Nephron (organoid): ENCODE results near the gene TREX2.

Source experiments
- H3K27ac Mint-ChIP-seq, 3 experiments: 2 replicates each; pipeline ENCODE4 v1.8.0; 2020; ENCODE audit warnings: mixed read lengths in 3 of 3, mild to moderate bottlenecking in 2 of 3, moderate library complexity in 1 of 3
- H3K27me3 Mint-ChIP-seq: 2 replicates; pipeline ENCODE4 v1.8.0; 2021; ENCODE audit warnings: low read depth, mild to moderate bottlenecking, moderate library complexity, mixed read lengths
- H3K36me3 Mint-ChIP-seq: 2 replicates; pipeline ENCODE4 v1.8.0; 2020; ENCODE audit warnings: low read depth, mixed read lengths
- H3K4me1 Mint-ChIP-seq: 2 replicates; pipeline ENCODE4 v1.8.0; 2020; ENCODE audit warnings: mixed read lengths
- H3K4me3 Mint-ChIP-seq, 3 experiments: 2 replicates each; pipeline ENCODE4 v1.8.0; 2020; ENCODE audit warnings: mild to moderate bottlenecking in 3 of 3, mixed read lengths in 3 of 3, moderate library complexity in 2 of 3
- H3K9me3 Mint-ChIP-seq: 2 replicates; pipeline ENCODE4 v1.8.0; 2020; ENCODE audit warnings: mixed read lengths
- TF ChIP-seq, protein P1 (sequence below), 3 experiments: fragments of 200-600 bp; sonication (generic); IDR thresholded peaks; one replicate each; pipeline ENCODE4 v1.5.0; 2021; ENCODE audit warnings: antibody characterized with exemption in 3 of 3; ENCODE audit not compliant: unreplicated experiment in 3 of 3

TREX2 gene, protein sequence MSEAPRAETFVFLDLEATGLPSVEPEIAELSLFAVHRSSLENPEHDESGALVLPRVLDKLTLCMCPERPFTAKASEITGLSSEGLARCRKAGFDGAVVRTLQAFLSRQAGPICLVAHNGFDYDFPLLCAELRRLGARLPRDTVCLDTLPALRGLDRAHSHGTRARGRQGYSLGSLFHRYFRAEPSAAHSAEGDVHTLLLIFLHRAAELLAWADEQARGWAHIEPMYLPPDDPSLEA

DNA sequence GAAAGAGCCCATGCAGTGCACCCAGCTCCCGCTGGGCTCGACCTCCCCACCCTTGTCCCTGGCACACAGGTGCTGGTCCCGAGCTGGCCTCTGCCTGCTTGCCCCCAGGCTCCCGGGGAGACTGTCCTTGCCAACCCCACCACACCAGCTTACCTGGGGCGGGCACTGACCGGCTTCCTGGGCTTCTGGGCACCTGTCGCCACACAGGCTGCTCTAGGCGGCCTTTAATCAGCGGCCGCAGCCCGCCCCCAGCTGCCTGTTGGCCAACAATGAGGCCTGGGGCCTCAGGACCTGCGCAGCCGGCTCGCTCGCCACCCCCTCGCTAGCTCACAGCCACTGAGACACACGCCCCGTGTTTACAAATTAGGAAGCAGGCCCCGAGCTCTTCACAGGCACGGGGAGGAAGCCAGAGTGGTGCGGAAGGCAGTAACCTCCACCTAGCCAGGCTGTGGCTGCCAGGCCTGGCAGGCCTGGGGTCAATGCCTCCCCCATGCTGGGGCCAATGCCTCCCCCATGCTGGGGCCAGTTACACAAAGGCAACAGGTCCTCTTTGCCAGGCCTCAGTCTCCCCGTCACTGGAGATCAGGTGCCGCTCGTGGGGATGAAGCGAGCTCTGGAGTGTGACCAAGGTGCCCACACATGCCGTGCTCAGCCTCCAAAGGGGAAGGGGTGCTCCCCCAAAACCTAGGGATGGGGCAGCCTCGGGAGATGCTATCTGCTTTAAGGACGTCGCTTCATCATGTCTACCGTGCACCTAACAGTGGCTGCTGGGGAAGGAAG is at the start of gene TREX2:
TREX2 (minus strand) TSS at position 201 of the 780 bp plus-strand sequence. CDS start 626 bp downstream, outside the sequence.
- Mint-ChIP-seq H3K4me1 (peaks cover 5% of the 10 kb centered on the region), H3K4me3 (no peak within 1 kb of the TSS), H3K27me3 (no peaks in the 10 kb centered on the region), H3K36me3 (no peaks in the 10 kb centered on the region), H3K27ac (no peak within 1 kb of the TSS), H3K9me3 (peaks cover 6% of the 10 kb centered on the region)
- TF ChIP-seq, protein P1, sequence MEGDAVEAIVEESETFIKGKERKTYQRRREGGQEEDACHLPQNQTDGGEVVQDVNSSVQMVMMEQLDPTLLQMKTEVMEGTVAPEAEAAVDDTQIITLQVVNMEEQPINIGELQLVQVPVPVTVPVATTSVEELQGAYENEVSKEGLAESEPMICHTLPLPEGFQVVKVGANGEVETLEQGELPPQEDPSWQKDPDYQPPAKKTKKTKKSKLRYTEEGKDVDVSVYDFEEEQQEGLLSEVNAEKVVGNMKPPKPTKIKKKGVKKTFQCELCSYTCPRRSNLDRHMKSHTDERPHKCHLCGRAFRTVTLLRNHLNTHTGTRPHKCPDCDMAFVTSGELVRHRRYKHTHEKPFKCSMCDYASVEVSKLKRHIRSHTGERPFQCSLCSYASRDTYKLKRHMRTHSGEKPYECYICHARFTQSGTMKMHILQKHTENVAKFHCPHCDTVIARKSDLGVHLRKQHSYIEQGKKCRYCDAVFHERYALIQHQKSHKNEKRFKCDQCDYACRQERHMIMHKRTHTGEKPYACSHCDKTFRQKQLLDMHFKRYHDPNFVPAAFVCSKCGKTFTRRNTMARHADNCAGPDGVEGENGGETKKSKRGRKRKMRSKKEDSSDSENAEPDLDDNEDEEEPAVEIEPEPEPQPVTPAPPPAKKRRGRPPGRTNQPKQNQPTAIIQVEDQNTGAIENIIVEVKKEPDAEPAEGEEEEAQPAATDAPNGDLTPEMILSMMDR (IDR thresholded peaks at IDR 0.05; ENCODE audit: unreplicated experiment in 3 of 3): no peak

DNA sequence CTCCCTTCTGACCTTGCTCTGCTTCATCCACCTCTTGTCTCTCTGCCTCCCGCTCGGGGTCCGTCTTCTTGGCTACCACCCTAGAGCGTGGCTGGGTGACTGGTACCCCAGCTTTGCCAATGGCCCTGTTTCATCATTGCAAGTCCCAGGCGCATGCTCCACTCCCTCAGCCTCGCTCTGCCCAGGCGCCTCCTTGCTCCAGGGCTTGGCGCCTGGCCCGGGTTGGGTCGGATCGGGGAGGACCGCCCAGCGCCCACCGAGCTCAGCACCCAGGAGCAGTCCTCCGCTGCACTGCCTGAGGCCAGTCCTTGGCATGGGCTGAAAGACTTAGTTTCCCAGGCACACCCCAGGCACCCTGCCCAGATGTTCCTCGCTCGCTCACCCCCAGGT is 49.5 kb upstream of the TREX2 start:
- peak overlapping the region; percentile 80 to 86 (median 86) for H3K4me3 Mint-ChIP-seq
- TF ChIP-seq, protein P1 (IDR thresholded peaks at IDR 0.05; ENCODE audit: unreplicated experiment in 3 of 3): no peak
- H3K4me1 Mint-ChIP-seq: peaks cover 12% of the 10 kb centered on the region
- H3K9me3 Mint-ChIP-seq: peaks cover 6% of the 10 kb centered on the region
- H3K27me3 Mint-ChIP-seq: no peaks in the 10 kb centered on the region
- peaks cover under 1% of the 10 kb centered on the region for H3K36me3 Mint-ChIP-seq
- peak overlapping the region; percentile 82 to 86 (median 85) for H3K27ac Mint-ChIP-seq

DNA sequence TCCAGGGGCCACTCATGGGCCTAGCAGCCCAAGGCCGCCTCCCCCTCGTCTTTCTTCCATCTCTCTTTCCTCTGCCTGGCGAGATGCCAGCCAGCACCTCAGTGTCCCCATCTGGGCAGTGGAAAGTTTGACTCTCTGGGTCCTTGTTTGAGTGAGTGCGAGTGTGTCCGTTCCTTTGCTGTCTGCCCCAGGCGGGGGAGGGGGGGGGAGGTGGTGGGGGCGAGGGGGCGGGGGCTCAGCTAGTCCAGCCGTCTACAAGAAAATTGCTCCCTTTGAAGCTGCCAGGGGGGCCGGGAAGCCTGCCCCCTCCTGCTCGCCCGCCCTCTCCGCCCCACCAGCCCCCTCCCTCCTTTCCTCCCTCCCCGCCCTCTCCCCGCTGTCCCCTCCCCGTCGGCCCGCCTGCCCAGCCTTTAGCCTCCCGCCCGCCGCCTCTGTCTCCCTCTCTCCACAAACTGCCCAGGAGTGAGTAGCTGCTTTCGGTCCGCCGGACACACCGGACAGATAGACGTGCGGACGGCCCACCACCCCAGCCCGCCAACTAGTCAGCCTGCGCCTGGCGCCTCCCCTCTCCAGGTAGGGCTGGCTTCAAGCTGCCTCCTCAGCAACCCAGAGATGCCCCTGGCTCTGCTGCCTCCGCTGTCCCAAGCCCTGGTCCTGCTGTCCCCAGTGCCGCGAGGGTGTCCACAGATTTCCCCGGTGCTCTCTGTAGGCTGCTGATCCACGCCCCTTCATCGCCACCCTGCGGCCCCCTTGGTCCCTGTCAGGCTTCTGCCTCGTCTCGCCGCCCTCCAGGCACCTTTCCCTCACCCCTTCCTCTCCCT is 48.9 kb upstream of the TREX2 start, which contains the start of gene BGN:
BGN (plus strand) TSS at position 440 of the 821 bp plus-strand sequence. CDS start 9,652 bp downstream, outside the sequence.
- peaks cover 6% of the 10 kb centered on the region for H3K9me3 Mint-ChIP-seq
- peak within 1 kb of the TSS; percentile 82 to 93 (median 86) for H3K27ac Mint-ChIP-seq
- peaks cover 10% of the 10 kb centered on the region for H3K4me1 Mint-ChIP-seq
- no peaks in the 10 kb centered on the region for H3K36me3 Mint-ChIP-seq
- H3K27me3 Mint-ChIP-seq: no peaks in the 10 kb centered on the region
- TF ChIP-seq, protein P1 (IDR thresholded peaks at IDR 0.05; ENCODE audit: unreplicated experiment in 3 of 3): peak; percentile 40 to 53 (median 45)
- H3K4me3 Mint-ChIP-seq: peak within 1 kb of the TSS; percentile 80 to 86 (median 86)

DNA sequence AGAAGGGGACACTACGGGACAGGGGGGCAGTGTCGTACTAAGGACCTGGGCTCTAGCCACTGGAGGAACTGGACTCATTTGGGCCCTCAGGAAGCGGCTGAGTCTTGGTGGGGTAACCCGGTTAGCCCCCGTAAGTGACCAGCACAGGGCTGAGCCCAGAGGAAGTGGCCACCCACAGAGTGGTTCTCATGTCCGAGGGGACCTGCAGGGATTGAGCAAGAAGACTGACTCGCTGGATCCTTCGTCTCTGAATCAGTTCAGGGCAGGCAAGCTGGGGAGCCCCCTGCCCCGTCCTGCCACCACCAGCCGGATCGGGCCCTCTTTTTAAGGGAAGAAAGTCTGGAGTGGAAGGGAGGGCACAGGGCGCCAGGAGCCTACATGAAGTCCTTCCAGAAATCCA is 48.2 kb upstream of the TREX2 start:
- peaks cover 6% of the 10 kb centered on the region for H3K9me3 Mint-ChIP-seq
- TF ChIP-seq, protein P1 (IDR thresholded peaks at IDR 0.05; ENCODE audit: unreplicated experiment in 3 of 3): no peak
- no peaks in the 10 kb centered on the region for H3K27me3 Mint-ChIP-seq
- no peaks in the 10 kb centered on the region for H3K36me3 Mint-ChIP-seq
- H3K27ac Mint-ChIP-seq: peak overlapping the region; percentile 82 to 93 (median 86)
- peaks cover 10% of the 10 kb centered on the region for H3K4me1 Mint-ChIP-seq
- peak overlapping the region; percentile 80 to 86 (median 86) for H3K4me3 Mint-ChIP-seq

DNA sequence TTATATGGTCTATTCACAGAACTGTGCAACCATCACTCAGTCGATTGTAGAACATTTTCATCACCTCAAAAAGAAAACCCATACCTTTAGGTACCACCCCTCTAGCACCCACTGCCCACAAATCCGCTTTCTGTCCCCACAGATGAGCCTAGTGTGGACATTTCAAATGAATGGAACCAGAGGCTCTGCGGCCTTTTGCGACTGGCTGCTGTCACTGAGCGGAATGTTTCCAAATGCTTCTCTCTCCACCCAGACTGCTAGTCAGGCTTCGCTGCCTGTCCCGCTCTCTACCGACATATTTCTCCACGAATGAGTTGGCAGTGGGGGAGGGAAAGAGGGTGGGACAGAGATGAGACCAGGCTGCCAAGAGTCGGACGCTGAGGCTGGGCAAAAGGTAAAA is 47.2 kb upstream of the TREX2 start:
- Mint-ChIP-seq H3K27ac (peak overlapping the region; percentile 82 to 93 (median 86)), H3K27me3 (no peaks in the 10 kb centered on the region), H3K4me3 (peak overlapping the region; percentile 29 to 63 (median 30)), H3K36me3 (no peaks in the 10 kb centered on the region), H3K9me3 (peaks cover 6% of the 10 kb centered on the region), H3K4me1 (peaks cover 10% of the 10 kb centered on the region)
- TF ChIP-seq, protein P1 (IDR thresholded peaks at IDR 0.05; ENCODE audit: unreplicated experiment in 3 of 3): no peak
